ENCODE measurements around the gene SLC14A1. TPM values are rescaled to one million over a fixed set of nuclear protein-coding genes. Genes with fewer than 3 reads are reported as not detected.

Gene SLC14A1
- polyA plus RNA-seq, 1 donor (not counting 4 experiments of a cell fraction or from before 2014, with no cell fraction given), result not detected

DNA sequence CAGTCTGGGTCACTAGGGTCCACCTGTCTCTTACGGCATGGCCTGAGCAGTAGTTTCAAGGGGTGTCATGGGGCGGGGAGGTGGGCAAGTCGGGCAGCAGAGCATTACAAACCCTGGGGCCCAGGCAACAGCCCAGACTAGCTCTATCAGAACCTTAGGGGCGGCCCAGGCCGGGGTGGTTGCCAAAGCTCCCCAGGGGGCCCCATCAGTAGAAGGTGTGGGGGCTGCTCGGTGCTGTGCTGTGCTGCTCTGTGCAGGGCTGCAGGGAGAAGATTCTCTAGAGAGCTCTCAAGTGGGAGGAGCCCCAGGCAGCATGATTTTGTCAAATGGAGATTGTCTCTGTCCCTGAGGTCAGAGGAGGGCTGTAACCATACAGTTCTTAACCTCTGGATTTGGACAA is 36.4 kb upstream of the SLC14A1 start:
- Histone ChIP-seq H3K4me3 (ENCODE audit: control insufficient read depth in 2 of 3, extremely low read depth in 1 of 3, insufficient read depth in 2 of 3, low read depth in 1 of 3, low read length in 3 of 3) (no peak overlapping the region), H3K4me2 (ENCODE audit: control insufficient read depth, extremely low read depth, insufficient read depth, low read depth, low read length) (no peak overlapping the region), H3K9me3 (ENCODE audit: control insufficient read depth, low read depth, low read length) (no peaks in the 10 kb centered on the region), H3K79me2 (ENCODE audit: control insufficient read depth, insufficient read depth, low read length) (no peaks in the 10 kb centered on the region), H4K20me1 (ENCODE audit: control insufficient read depth, extremely low read depth, insufficient read depth, low read length) (no peaks in the 10 kb centered on the region), H3K36me3 (ENCODE audit: control insufficient read depth in 2 of 2, extremely low read depth in 1 of 2, insufficient read depth in 2 of 2, low read length in 2 of 2) (no peaks in the 10 kb centered on the region), H2AFZ (ENCODE audit: control insufficient read depth, low read length) (no peak overlapping the region), H3K4me1 (ENCODE audit: control insufficient read depth, extremely low read depth, insufficient read depth, low read length) (no peaks in the 10 kb centered on the region), H3K9ac (ENCODE audit: control insufficient read depth, extremely low read depth, insufficient read depth, low read length) (no peak overlapping the region), H3K9me1 (ENCODE audit: control insufficient read depth, extremely low read depth, insufficient read depth, low read length) (no peaks in the 10 kb centered on the region), H3K27me3 (ENCODE audit: control insufficient read depth, extremely low read depth, insufficient read depth, low read length) (no peaks in the 10 kb centered on the region), H3K27ac (ENCODE audit: control insufficient read depth, insufficient read depth, low read length) (no peak overlapping the region)
- dilution Hi-C loops (cut with MboI; ENCODE audit: extremely low pct_ligation_motif_present, low sequenced_read_pairs), result no loop called here
- no peak for TF ChIP-seq EZH2 (IDR thresholded peaks at IDR 0.05; ENCODE audit: low read length)
- TF ChIP-seq, protein P1, sequence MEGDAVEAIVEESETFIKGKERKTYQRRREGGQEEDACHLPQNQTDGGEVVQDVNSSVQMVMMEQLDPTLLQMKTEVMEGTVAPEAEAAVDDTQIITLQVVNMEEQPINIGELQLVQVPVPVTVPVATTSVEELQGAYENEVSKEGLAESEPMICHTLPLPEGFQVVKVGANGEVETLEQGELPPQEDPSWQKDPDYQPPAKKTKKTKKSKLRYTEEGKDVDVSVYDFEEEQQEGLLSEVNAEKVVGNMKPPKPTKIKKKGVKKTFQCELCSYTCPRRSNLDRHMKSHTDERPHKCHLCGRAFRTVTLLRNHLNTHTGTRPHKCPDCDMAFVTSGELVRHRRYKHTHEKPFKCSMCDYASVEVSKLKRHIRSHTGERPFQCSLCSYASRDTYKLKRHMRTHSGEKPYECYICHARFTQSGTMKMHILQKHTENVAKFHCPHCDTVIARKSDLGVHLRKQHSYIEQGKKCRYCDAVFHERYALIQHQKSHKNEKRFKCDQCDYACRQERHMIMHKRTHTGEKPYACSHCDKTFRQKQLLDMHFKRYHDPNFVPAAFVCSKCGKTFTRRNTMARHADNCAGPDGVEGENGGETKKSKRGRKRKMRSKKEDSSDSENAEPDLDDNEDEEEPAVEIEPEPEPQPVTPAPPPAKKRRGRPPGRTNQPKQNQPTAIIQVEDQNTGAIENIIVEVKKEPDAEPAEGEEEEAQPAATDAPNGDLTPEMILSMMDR (optimal IDR thresholded peaks at IDR 0.05 in 1 of 3, IDR thresholded peaks at IDR 0.05 in 1 of 3, conservative IDR thresholded peaks at IDR 0.05 in 1 of 3; ENCODE audit: extremely low read depth in 1 of 3, insufficient read depth in 2 of 3, low read length in 3 of 3), result no peak
- DNase-seq (ENCODE audit: low read depth, low spot score) (no peak), FAIRE-seq (no peak)

- H3K4me2 ChIP-seq (ENCODE audit: control insufficient read depth, extremely low read depth, insufficient read depth, low read depth, low read length), result no peak overlapping the region
- no peaks in the 10 kb centered on the region for H3K36me3 ChIP-seq (ENCODE audit: control insufficient read depth in 2 of 2, extremely low read depth in 1 of 2, insufficient read depth in 2 of 2, low read length in 2 of 2)
- H3K79me2 ChIP-seq (ENCODE audit: control insufficient read depth, insufficient read depth, low read length), result no peaks in the 10 kb centered on the region
- H4K20me1 ChIP-seq (ENCODE audit: control insufficient read depth, extremely low read depth, insufficient read depth, low read length), result no peaks in the 10 kb centered on the region
- H3K27ac ChIP-seq (ENCODE audit: control insufficient read depth, insufficient read depth, low read length), result no peak overlapping the region
- H3K27me3 ChIP-seq (ENCODE audit: control insufficient read depth, extremely low read depth, insufficient read depth, low read length), result no peaks in the 10 kb centered on the region
- FAIRE-seq, result no peak
- H3K9ac ChIP-seq (ENCODE audit: control insufficient read depth, extremely low read depth, insufficient read depth, low read length), result no peak overlapping the region
- no peak for DNase-seq (ENCODE audit: low read depth, low spot score)
- dilution Hi-C loops (cut with MboI; ENCODE audit: extremely low pct_ligation_motif_present, low sequenced_read_pairs), result no loop called here
- H2AFZ ChIP-seq (ENCODE audit: control insufficient read depth, low read length), result no peak overlapping the region
- no peaks in the 10 kb centered on the region for H3K4me1 ChIP-seq (ENCODE audit: control insufficient read depth, extremely low read depth, insufficient read depth, low read length)
- TF ChIP-seq EZH2 (IDR thresholded peaks at IDR 0.05; ENCODE audit: low read length), result no peak
- TF ChIP-seq, protein P1 (optimal IDR thresholded peaks at IDR 0.05 in 1 of 3, IDR thresholded peaks at IDR 0.05 in 1 of 3, conservative IDR thresholded peaks at IDR 0.05 in 1 of 3; ENCODE audit: extremely low read depth in 1 of 3, insufficient read depth in 2 of 3, low read length in 3 of 3), result no peak
- no peaks in the 10 kb centered on the region for H3K9me1 ChIP-seq (ENCODE audit: control insufficient read depth, extremely low read depth, insufficient read depth, low read length)
- no peaks in the 10 kb centered on the region for H3K9me3 ChIP-seq (ENCODE audit: control insufficient read depth, low read depth, low read length)
- no peak overlapping the region for H3K4me3 ChIP-seq (ENCODE audit: control insufficient read depth in 2 of 3, extremely low read depth in 1 of 3, insufficient read depth in 2 of 3, low read depth in 1 of 3, low read length in 3 of 3)
These were observed 35.9 kb upstream of the SLC14A1 start for GRCh38 chr18:45688113-45688512.
